ENCODE measurements around the gene PROSER3.
"Not testable (repeated sequence)": the region's sequence is repeated elsewhere in the genome, so short reads cannot be mapped to it uniquely, and the experiment has no call there.

Gene PROSER3

DNA sequence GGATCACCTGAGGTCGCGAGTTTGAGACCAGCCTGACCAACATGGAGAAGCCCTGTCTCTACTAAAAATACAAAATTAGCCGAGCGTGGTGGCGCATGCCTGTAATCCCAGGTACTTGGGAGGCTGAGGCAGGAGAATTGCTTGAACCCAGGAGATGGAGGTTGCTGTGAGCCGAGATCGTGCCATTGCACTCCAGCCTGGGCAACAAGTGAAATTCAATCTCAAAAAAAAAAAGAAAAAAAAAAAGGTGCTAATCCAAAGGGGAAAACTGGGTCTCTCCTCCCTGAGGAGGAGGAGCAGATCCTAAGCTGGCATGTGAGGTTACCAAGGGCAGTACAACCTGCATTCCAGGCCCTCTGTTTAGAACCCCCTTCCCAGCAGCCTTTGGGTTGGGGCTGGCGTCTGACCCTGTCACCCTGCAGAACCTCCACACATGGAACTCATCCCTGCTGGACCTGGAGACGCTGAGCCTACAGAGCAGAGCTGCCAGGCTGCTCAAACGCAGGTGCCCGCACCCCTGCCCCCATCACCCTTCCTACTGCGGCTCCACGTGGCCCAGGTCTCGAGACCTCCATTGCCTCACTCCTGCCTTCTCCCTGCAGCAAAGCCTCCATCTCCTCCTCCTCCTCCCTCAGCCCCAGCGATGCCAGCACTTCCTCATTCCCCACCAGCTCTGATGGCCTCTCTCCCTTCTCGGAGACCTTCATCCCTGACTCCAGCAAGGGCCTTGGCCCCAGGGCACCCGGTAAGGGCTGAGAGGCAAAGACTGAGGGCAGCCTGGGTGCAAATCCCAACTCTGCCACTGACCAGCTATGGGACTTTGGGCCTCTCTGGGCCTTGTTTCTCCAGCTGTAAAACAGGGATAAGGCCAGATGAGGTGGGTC lies 6.7 kb downstream of the PROSER3 start:
- Histone ChIP-seq H3K9me3 (ENCODE audit: control insufficient read depth, low read length) (no peaks in the 10 kb centered on the region), H3K4me2 (ENCODE audit: low read length) (no peak overlapping the region), H2AFZ (no peak overlapping the region), H3K79me2 (peaks cover 4% of the 10 kb centered on the region), H3K9ac (no peak overlapping the region), H3K27ac (no peak overlapping the region), H3K4me3 (ENCODE audit: low read depth, low read length) (no peak overlapping the region), H3K4me1 (peaks cover 16% of the 10 kb centered on the region), H3K27me3 (ENCODE audit: control insufficient read depth, insufficient read depth, low read length) (no peaks in the 10 kb centered on the region), H3K36me3 (ENCODE audit: control insufficient read depth, insufficient read depth, low read length) (no peaks in the 10 kb centered on the region)
- TF ChIP-seq, protein P1, sequence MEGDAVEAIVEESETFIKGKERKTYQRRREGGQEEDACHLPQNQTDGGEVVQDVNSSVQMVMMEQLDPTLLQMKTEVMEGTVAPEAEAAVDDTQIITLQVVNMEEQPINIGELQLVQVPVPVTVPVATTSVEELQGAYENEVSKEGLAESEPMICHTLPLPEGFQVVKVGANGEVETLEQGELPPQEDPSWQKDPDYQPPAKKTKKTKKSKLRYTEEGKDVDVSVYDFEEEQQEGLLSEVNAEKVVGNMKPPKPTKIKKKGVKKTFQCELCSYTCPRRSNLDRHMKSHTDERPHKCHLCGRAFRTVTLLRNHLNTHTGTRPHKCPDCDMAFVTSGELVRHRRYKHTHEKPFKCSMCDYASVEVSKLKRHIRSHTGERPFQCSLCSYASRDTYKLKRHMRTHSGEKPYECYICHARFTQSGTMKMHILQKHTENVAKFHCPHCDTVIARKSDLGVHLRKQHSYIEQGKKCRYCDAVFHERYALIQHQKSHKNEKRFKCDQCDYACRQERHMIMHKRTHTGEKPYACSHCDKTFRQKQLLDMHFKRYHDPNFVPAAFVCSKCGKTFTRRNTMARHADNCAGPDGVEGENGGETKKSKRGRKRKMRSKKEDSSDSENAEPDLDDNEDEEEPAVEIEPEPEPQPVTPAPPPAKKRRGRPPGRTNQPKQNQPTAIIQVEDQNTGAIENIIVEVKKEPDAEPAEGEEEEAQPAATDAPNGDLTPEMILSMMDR (IDR thresholded peaks at IDR 0.05): no peak

DNA sequence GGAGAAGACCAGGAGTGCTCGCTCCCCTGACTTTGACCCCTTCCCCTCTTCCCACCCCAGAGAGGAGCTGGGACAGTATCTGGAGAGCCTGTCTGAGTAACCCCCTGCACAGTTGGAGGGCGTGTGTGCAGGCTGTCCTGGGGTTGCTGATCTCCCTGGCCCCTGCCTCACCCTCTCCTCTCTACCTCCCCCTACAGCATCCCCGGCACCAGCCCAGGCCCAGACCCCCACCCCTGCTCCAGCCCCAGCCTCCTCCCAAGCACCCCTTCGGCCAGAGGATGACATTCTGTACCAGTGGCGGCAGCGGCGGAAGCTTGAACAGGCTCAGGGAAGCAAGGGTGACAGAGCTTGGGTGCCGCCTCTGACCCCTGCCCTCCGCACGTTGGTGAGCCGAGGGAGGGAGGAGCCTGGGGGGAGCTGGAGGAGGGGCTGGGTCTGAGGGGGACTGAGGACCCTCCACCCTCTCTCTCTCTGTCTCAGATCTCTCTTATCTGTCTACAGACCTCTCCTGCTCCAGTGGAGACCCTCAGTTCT lies 8.7 kb downstream of the PROSER3 start:
- H3K4me1 ChIP-seq: peaks cover 16% of the 10 kb centered on the region
- no peak overlapping the region for H3K4me2 ChIP-seq (ENCODE audit: low read length)
- H3K36me3 ChIP-seq (ENCODE audit: control insufficient read depth, insufficient read depth, low read length): no peaks in the 10 kb centered on the region
- TF ChIP-seq, protein P1 (IDR thresholded peaks at IDR 0.05): no peak
- peak overlapping the region; percentile 90 for H3K27ac ChIP-seq
- no peaks in the 10 kb centered on the region for H3K9me3 ChIP-seq (ENCODE audit: control insufficient read depth, low read length)
- H3K79me2 ChIP-seq: no peaks in the 10 kb centered on the region
- H3K4me3 ChIP-seq (ENCODE audit: low read depth, low read length): no peak overlapping the region
- H2AFZ ChIP-seq: no peak overlapping the region
- no peak overlapping the region for H3K9ac ChIP-seq
- H3K27me3 ChIP-seq (ENCODE audit: control insufficient read depth, insufficient read depth, low read length): no peaks in the 10 kb centered on the region

DNA sequence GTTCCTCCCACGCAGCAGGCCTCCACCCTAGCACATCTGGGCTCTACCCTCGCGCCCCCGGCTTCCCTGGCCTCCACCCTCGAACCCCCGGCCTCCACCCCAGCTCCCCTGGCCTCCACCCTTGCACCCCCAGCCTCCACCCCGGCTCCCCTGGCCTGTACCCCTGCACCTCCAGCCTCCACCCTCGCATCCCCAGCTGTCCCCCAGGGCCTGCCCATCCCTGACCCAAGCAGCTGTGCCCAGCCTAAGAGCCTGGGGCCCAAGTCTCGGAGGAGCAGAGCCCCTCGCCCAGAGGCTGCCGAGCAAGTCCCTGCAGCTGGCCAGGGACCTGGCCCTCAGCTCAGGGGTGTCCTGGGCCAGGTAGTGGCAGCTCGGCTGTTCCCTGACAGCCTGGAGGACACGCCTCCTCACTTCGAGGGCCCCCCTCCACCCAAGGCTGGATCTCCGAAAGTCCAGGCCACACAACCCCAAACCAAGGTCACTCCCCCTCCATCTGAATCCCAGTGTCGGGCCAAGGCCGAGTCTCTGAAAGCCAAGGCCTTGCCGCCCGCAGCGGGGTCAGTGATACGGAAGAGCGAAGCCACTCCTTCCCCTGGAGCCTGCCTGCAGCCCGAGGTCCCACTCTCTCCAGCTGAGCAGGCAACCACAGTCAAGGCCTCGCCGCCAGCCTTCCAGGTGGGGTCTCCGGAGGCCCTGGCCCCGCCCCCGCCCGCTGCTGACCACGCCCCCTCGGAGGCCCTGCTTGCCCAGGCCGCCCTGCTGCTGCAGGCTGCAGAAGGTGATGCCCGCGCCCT lies 9.5 kb downstream of the PROSER3 start:
- TF ChIP-seq, protein P1 (IDR thresholded peaks at IDR 0.05): no peak
- no peaks in the 10 kb centered on the region for H3K27me3 ChIP-seq (ENCODE audit: control insufficient read depth, insufficient read depth, low read length)
- peak overlapping the region; percentile 90 for H3K27ac ChIP-seq
- no peaks in the 10 kb centered on the region for H3K36me3 ChIP-seq (ENCODE audit: control insufficient read depth, insufficient read depth, low read length)
- H2AFZ ChIP-seq: peak overlapping the region; percentile 94
- no peaks in the 10 kb centered on the region for H3K9me3 ChIP-seq (ENCODE audit: control insufficient read depth, low read length)
- peak overlapping the region; percentile 20 for H3K4me3 ChIP-seq (ENCODE audit: low read depth, low read length)
- H3K4me1 ChIP-seq: peaks cover 16% of the 10 kb centered on the region
- no peaks in the 10 kb centered on the region for H3K79me2 ChIP-seq
- peak overlapping the region; percentile 11 for H3K9ac ChIP-seq
- peak overlapping the region; percentile 68 for H3K4me2 ChIP-seq (ENCODE audit: low read length)

DNA sequence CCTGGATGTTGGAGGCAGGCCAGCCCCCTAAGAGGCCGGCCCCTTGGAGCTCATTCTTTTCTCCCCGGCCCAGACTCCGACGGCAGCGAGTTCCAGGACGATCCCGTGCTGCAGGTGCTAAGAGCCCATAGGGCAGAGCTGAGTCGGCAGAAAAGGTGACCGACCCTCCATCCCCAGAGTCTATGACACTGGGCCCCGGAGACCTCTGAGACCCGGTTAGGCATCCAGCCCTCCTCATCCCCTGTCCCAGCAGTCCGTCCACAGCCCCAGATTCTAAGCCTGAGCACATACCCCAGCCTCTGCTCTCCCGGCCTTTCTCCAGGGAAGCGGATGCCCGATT lies 10.1 kb downstream of the PROSER3 start:
- H3K27me3 ChIP-seq (ENCODE audit: control insufficient read depth, insufficient read depth, low read length): no peaks in the 10 kb centered on the region
- H3K36me3 ChIP-seq (ENCODE audit: control insufficient read depth, insufficient read depth, low read length): no peaks in the 10 kb centered on the region
- H3K4me3 ChIP-seq (ENCODE audit: low read depth, low read length): peak overlapping the region; percentile 20
- peak overlapping the region; percentile 94 for H2AFZ ChIP-seq
- TF ChIP-seq, protein P1 (IDR thresholded peaks at IDR 0.05): no peak
- H3K4me1 ChIP-seq: peaks cover 16% of the 10 kb centered on the region
- no peaks in the 10 kb centered on the region for H3K9me3 ChIP-seq (ENCODE audit: control insufficient read depth, low read length)
- no peaks in the 10 kb centered on the region for H3K79me2 ChIP-seq
- peak overlapping the region; percentile 68 for H3K4me2 ChIP-seq (ENCODE audit: low read length)
- no peak overlapping the region for H3K9ac ChIP-seq
- H3K27ac ChIP-seq: peak overlapping the region; percentile 90

DNA sequence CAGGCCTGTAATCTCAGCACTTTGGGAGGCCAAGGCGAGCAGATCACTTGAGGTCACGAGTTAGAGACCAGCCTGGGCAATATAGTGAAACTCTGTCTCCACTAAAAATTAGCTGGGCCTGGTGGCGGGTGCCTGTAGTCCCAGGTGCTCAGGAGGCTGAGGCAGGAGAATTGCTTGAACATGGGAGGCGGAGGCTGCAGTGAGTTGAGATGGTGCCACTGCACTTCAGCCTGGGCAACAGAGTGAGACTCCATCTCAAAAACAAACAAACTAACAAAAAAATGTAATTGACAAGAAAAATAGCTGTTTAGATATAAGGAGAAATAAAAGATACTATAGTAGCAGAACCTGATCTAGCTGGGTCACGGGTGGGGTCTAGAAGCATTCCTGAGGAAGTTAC lies 14.4 kb downstream of the PROSER3 start:
- H3K4me1 ChIP-seq: peaks cover 23% of the 10 kb centered on the region
- H3K4me2 ChIP-seq (ENCODE audit: low read length); H3K4me3 ChIP-seq (ENCODE audit: low read depth, low read length); H3K27me3 ChIP-seq (ENCODE audit: control insufficient read depth, insufficient read depth, low read length); H3K79me2 ChIP-seq; H3K27ac ChIP-seq; H3K9ac ChIP-seq; H2AFZ ChIP-seq; H3K36me3 ChIP-seq (ENCODE audit: control insufficient read depth, insufficient read depth, low read length); H3K9me3 ChIP-seq (ENCODE audit: control insufficient read depth, low read length): not testable (repeated sequence)
